ENCODE results near the gene CXCL5.
"Not testable (repeated sequence)": the region's sequence is repeated elsewhere in the genome, so short reads cannot be mapped to it uniquely, and the experiment has no call there.

CXCL5 gene

GRCh38 chr4:73967866-73968265 is 30.6 kb downstream of the CXCL5 start:
- DNase-seq: no peak

- peak; percentile 5 for DNase-seq
These were observed 33.4 kb downstream of the CXCL5 start for GRCh38 chr4:73964862-73965611.

- no peak for DNase-seq
These were observed 35.8 kb downstream of the CXCL5 start for GRCh38 chr4:73962724-73963123.

- not testable (repeated sequence) for DNase-seq
These were observed 39.4 kb downstream of the CXCL5 start for GRCh38 chr4:73959041-73959440.

- DNase-seq: no peak
These were observed 46.1 kb downstream of the CXCL5 start for GRCh38 chr4:73952352-73952751.

GRCh38 chr4:73950376-73950920 is 48.0 kb downstream of the CXCL5 start:
- DNase-seq: not testable (repeated sequence)

GRCh38 chr4:73948990-73949706 is 49.3 kb downstream of the CXCL5 start:
- no peak for DNase-seq

- no peak for DNase-seq
These were observed 50.2 kb downstream of the CXCL5 start for GRCh38 chr4:73948291-73948690.

- DNase-seq: no peak
These were observed 51.1 kb downstream of the CXCL5 start for GRCh38 chr4:73947239-73947985.

- DNase-seq: no peak
These were observed 52.6 kb downstream of the CXCL5 start for GRCh38 chr4:73945674-73946449.
